GM21737 (cell line): ENCODE measurements around the gene TCP10L.
"Not testable (repeated sequence)": the region's sequence is repeated elsewhere in the genome, so short reads cannot be mapped to it uniquely, and the experiment has no call there.

Experiments used
- ATAC-seq: cut with Tn5 transposase; IDR thresholded peaks from one replicate; pipeline ENCODE4 v1.9.1; 2021; ENCODE audit warnings: mild to moderate bottlenecking, moderate library complexity; ENCODE audit not compliant: unreplicated experiment

Gene TCP10L

GRCh38 chr21:32585042-32585710 lies at the start of gene TCP10L:
Gene TCP10L, minus strand, starts transcription at chr21:32585523. Its CDS starts 1,219 bp downstream, at chr21:32584304.
- ATAC-seq = no peak

- ATAC-seq = no peak
Observed at GRCh38 chr21:32626621-32627196, 41.4 kb upstream of the TCP10L start.

DNA sequence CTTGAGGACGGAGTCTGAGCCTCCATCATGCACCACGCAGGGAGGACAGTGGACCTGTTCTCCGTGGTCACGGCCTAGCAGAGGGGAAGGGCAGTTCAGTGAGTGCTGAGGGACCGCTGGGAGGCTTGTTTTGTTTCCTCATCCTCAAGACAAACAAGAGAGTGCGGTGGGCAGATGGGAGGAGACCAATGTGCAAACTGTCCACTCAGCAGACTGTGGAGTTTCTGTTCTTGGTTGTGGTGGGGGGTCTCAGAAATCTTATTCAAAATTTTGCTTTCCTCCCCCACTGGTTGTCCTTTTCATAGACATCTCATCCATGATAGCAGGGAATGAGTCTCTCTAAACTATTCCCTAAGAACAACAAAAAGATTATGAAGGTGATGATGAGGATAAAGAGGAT lies 32.9 kb upstream of the TCP10L start:
- ATAC-seq = not testable (repeated sequence)

GRCh38 chr21:32613436-32614043 lies 28.2 kb upstream of the TCP10L start:
- ATAC-seq = no peak

DNA sequence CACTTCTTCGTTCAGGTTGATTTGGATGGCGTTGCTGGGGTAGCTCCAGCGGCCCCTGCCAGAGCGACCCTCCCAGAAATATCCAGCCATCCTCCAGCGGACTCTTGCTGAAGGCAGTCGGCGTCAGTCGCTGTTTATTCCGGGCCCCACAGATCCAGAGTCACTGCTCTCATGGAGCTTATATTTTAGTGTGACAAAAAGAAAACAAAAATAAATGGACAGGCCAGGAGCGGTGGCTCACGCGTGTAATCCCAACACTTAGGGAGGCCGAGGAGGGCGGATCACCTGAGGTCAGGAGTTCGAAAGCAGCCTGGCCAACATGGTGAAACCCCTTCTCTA lies 27.6 kb upstream of the TCP10L start:
- no peak for ATAC-seq

DNA sequence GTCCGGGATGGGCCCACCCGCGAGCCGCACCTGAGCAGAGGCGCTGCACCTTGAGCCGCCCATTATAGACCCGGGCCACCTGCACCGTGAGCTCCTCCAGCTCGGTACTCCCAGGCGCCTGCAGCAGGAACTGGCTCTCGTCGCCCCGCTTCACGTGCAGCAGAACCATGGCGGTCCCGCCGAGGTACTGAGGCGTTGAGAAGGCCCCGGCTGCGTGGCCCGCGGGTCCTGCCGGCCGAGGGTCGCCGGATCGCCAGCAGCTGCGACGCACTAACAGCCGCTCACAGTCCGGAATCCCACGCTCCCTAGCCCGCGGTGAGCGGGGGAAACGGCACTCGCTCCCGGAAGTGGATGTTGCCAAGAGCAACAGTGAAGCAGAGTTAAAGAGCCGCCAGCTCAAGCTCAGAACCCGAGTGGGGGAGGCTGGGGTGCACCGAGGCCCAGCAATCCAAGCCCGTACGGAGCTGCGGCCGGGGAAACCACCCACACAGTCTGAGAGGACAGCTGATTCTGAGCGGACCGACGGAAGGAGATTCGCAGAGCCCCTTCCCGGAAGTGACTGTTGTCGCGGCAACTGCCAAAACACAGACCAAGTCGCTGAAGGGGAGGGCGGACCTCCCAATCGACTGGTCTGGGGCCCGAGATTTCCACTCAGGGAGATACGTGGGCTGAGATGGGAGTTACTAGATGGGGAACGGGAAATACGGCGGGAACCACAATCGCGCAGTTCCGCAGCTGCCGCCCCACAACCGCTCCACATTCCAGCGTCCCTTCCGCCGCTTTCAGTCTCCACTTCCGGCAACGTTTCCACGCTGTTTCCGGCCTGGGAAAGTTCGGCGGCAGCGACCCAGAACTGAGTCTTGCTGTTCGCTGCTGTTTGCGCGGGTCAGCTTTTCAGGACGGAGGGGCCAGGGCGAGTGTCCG lies 27.0 kb upstream of the TCP10L start, which contains the start of gene CFAP298:
TSS of gene CFAP298 (minus strand) at position 303 of the 924 bp plus-strand sequence. CDS start at position 169, 134 bp downstream.
- ATAC-seq = peak; percentile 92

GRCh38 chr21:32611471-32611997 lies 26.2 kb upstream of the TCP10L start:
- ATAC-seq = peak; percentile 28

GRCh38 chr21:32610940-32611339 lies 25.6 kb upstream of the TCP10L start:
- ATAC-seq = not testable (repeated sequence)

- no peak for ATAC-seq
Observed at GRCh38 chr21:32608851-32609250, 23.5 kb upstream of the TCP10L start.

DNA sequence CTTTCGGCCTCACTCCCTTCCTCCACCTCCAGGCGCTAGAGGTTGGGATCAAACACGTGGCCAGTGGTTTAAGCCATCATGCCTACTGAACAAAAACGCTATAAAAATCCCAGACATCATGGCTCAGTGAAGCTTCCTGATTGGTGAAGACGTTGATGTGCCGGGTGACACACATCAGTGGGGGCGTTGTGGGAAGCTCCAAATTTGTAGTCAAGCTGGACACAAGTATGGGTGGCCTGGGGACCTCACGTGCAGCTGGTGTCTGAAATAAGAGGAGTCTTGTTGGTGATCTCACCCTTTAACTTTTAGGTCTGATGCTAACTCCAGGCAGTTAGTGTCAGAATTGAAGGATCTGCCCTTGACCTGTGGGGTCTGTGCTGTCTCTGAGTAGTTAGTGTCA lies 20.1 kb upstream of the TCP10L start:
- ATAC-seq = no peak

- no peak for ATAC-seq
Observed at GRCh38 chr21:32604464-32604863, 19.1 kb upstream of the TCP10L start.

DNA sequence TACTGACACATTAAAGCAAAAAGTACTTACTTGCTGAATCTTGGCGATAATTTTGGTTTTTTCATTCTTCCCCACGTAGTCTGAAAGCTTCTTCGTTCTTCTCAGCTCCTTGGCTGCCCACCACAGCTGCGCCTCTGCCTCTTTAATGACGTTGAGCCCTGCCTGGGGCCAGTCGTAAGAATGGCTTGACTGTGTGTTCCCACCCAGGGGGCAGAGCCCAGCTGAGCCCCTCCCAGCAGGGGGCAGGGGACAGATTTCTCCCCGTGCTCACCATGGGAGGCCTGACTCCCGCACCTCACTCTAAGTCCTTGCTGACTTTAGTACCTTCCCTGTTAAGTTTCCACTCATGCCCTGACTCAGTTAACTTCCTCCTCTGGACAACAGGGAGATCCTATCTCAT lies 17.8 kb upstream of the TCP10L start:
- ATAC-seq = no peak

DNA sequence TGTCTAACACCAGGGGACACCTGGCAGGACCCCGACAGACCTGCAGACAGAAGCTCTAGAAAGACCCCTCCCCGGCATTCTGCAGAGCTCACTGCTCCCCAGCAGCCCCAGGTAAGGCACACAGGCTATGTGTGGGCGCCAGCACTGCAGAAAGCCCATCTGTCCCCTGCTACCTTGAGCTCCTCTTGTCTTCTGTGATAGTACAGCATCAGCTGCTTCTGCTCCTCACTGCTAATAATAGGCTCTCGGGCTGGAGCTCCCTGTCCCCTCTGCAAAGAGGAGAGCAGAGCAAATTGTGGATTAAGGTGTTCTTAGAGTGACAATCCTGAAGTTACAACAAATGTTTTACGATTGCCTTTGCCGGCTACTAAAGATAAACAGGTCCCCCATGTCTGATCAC lies 16.8 kb upstream of the TCP10L start:
- no peak for ATAC-seq

GRCh38 chr21:32599526-32599925 lies 14.2 kb upstream of the TCP10L start:
- no peak for ATAC-seq

DNA sequence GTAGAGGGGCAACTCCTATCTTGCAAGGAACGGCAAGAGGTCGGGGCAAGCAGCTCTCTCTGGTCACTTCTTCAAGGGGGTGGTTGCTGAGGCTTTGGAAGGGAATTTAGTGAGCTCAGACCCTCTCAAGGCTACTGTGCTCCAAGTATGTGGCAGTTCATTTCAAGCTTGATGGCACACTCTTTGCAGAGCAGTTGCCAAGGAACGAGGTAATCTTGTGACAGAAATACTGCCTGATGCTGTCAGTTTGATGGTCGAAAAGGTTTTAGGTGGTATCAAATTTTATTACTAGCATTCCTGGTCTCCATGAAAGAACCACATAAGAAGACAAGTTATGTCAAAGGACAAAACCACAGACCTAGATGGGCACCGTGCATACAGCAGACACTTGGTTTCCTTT lies 13.8 kb upstream of the TCP10L start:
- ATAC-seq = no peak

DNA sequence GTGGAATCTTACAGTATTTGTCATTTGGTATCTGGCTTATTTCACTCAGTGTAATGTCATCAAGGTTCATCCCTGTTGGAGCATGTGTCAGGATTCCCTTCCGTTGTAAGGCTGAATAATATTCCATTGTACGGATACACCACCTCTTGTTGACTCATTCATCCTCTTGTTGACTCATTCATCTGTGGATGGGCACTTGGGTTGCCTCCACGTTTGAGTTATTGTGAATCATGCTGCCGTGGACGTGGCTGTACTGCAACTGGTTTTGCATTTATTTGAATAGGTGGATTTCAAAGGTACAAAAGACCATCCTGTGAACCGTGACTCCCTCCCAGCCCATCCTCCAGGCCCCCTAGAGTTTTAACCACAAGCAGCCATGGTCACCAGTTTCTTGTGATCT lies 11.9 kb upstream of the TCP10L start:
- no peak for ATAC-seq

- ATAC-seq = no peak
Observed at GRCh38 chr21:32595431-32595830, 10.1 kb upstream of the TCP10L start.

DNA sequence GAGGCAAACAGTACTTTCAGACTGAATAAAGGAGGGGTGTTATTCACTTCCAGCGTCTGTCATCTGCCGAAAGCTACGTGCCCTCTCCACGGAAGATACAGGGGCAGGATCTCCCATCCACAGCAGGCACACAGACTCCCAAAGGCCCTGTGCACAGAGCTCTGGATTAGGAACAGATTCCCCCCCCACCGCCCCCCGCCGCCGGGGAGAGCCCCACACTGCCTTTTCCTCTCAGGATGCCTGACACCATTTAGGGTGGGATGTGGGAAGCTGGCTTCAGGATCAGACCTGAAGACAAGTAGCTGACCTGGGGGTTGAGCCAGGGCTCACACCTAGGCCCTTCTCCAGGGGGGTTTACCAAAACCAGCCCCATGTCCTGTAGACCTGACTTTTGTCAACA lies 8.4 kb upstream of the TCP10L start:
- ATAC-seq = no peak

- ATAC-seq = no peak
Observed at GRCh38 chr21:32592929-32593502, 7.7 kb upstream of the TCP10L start.

DNA sequence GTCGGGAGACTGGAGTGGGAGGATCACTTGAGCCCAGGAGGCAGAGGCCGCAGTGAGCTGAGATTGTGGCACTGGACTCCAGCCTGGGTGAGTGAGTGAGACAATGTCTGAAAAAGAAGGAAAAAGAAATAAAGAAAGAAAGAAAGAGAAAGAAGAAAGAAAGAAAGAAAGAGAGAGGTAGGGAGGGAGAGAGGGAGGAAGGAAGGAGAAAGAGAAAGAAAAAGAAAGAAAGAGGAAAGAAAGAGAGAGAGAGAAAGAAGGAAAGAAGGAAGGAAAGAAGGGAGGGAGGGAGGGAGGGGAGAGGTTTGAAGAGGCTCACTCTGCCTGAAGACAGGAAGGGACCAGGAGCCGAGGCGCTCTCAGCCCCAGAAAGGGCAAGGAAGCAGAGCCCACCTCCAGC lies 4.8 kb upstream of the TCP10L start:
- no peak for ATAC-seq

DNA sequence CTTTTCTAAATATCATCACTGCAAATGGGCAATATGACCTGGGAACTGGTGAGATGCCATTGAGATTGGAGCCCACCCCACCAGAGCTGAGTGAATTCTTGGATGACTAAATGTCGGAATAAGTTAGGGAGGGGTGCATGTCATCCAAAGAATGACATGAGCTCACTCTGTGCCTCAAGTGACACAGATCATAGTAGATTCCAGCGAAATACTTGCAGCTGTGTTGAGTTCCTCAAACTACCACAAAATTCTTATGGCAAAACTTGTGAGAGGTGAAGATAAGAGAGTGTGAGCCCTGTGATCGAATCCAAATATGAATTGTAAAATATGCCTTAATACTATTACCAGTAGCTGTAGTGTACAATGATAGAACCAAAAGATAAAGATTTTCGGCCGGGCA lies 2.3 kb upstream of the TCP10L start:
- ATAC-seq = no peak
